NCI-H1694 treated with DMSO at 0.1 percent for 48 hours (cell line): Measurements from ENCODE around the gene PTPN7.
"Not testable (repeated sequence)": the region's sequence is repeated elsewhere in the genome, so short reads cannot be mapped to it uniquely, and the experiment has no call there.

ENCODE experiments used
- DNase-seq: peaks from one replicate; lab custom pipeline; 2025; lab: John Stamatoyannopoulos, UW

Gene PTPN7

DNA sequence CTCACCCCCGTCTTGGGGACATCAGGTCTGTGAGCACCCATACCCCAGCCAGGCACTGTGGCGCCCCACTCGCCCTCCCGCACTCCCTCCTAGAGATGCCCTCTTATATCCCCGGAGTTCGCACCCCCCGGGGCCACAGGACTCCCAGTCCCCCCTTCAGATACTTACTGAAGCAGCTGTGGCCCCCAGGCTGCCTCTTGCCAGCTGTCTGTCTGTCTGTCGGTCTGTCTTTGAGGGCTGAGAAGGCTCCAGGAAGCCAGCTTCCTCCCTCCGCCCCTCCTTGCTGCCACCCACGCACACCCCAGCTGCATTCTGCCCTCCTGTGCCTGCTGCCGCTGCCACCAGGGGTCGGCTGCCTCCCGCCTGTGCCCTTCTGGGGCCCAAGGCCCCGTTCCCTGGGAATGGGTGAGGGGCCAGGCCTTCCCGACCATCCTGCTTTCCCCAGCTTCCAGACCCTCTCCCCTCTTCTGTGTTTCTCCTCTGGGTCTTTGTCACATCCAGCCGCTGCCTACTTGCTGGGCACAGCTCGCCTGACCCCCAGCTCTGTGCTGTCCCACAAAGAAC, at the start of gene PTPN7:
PTPN7 (minus strand) TSS at position 226 of the 564 bp plus-strand sequence. CDS start 1,200 bp downstream, outside the sequence.
- no peak for DNase-seq

- no peak for DNase-seq
Observed at GRCh38 chr1:202208351-202208857, 48.0 kb upstream of the PTPN7 start.

- peak; percentile 91 for DNase-seq
Observed at GRCh38 chr1:202207292-202207691, 46.9 kb upstream of the PTPN7 start.

GRCh38 chr1:202205523-202206190, 45.3 kb upstream of the PTPN7 start:
- no peak for DNase-seq

DNA sequence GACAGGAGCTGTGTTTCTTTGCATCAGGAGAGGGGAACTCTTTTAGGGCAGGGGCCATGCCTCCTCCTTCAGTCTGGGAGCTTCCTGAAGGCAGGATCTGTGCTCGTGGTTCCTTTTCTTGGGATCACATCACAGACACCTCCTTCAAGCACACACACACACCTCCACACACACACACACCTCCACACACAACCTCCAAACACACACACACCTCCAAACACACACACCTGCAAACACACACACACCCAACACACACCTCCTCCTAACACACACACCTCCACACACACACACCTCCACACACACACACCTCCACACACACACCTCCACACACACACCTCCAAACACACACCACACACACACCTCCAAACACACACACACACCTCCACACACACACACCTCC, 43.7 kb upstream of the PTPN7 start:
- DNase-seq = no peak

- DNase-seq = no peak
Observed at GRCh38 chr1:202203238-202204039, 43.0 kb upstream of the PTPN7 start.

- DNase-seq = no peak
Observed at GRCh38 chr1:202202500-202203168, 42.2 kb upstream of the PTPN7 start.

- no peak for DNase-seq
Observed at GRCh38 chr1:202201971-202202370, 41.6 kb upstream of the PTPN7 start.

- no peak for DNase-seq
Observed at GRCh38 chr1:202201266-202201665, 40.9 kb upstream of the PTPN7 start.

DNA sequence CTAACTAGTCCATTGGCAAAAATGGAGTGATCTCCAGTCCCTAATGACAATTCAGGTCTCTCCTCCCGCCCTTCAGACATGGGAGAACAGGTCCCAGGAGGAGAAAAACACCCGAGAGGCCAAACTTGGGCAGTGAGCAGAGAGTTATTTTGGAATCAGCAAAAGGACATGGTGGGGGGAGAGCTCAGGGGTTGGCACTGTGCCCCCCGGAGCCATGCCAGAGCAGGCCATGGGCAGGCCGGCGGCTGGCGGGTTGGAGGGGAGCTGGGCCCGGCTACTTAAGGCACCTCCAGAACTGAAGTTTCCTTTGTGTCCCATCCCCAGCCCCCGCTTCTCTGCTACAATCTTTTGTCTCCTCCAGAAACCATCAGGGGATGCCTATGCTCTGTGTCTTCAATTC, 40.3 kb upstream of the PTPN7 start:
- DNase-seq = no peak

- DNase-seq = no peak
Observed at GRCh38 chr1:202200112-202200548, 39.7 kb upstream of the PTPN7 start.

- no peak for DNase-seq
Observed at GRCh38 chr1:202199040-202199889, 38.9 kb upstream of the PTPN7 start.

- no peak for DNase-seq
Observed at GRCh38 chr1:202198366-202198724, 37.9 kb upstream of the PTPN7 start.

GRCh38 chr1:202197653-202198365, 37.4 kb upstream of the PTPN7 start:
- DNase-seq = no peak

DNA sequence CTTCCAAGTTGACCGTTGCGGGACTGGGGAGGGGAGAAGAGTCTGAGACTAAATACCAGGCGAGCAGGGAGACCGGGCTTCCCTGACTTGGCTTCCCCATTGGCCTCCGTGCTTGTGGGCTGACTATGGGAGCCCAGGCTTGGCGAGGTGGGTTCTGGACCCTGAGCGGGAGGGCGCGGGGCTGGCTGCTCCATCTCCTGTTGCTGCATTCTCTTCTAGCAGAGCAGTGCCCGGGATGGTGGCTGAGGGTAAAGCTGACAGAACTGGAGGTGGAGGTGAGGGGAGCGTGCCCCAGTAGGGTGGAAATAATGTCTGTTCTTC, 33.9 kb upstream of the PTPN7 start:
- DNase-seq = no peak

GRCh38 chr1:202193614-202194327, 33.4 kb upstream of the PTPN7 start, which contains the start of gene LGR6:
Gene LGR6, plus strand, starts transcription at chr1:202193799. Its CDS starts 191 bp downstream, at chr1:202193990.
- DNase-seq = no peak

GRCh38 chr1:202192770-202193613, 32.6 kb upstream of the PTPN7 start:
- no peak for DNase-seq

DNA sequence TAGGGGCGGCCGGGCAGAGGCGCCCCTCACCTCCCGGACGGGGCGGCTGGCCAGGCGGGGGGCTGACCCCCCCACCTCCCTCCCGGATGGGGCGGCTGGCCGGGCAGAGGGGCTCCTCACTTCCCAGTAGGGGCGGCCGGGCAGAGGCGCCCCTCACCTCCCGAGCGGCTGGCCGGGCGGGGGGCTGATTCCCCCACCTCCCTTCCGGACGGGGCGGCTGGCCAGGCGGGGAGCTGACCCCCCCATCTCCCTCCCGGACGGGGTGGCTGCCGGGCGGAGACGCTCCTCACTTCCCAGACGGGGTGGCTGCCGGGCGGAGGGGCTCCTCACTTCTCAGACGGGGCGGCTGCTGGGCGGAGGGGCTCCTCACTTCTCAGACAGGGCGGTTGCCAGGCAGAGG, 31.0 kb upstream of the PTPN7 start:
- DNase-seq = not testable (repeated sequence)
